Psoas muscle (tissue), 8 donors: Measurements from ENCODE around the gene PTPRK. TPM values are rescaled to one million over a fixed set of nuclear protein-coding genes. Genes with fewer than 3 reads are reported as not detected.

ENCODE experiments used
- ATAC-seq, 4 donors: fragments of 200-7000 bp; cut with Tn5 transposase; one replicate each; pipeline ENCODE4 v1.9.1; 2020; ENCODE audit warnings: moderate library complexity in 3 of 4, mild to moderate bottlenecking in 2 of 4
- DNase-seq, 2 donors: peaks; one replicate each; pipeline ENCODE4 v3.0.0-alpha.2; 2020
- H3K27ac ChIP-seq: fragments of 200-600 bp; one replicate; pipeline ENCODE4 v1.8.0; 2022
- H3K27me3 ChIP-seq, 3 donors: fragments of 200-600 bp in 1 of 3; one replicate each; pipeline versions ENCODE4 v1.6.1 to v1.8.0; 2013 to 2022; ENCODE audit warnings: low read length in 2 of 3, mild to moderate bottlenecking in 2 of 3, moderate library complexity in 1 of 3; ENCODE audit not compliant: insufficient read depth in 3 of 3
- H3K36me3 ChIP-seq, 2 donors: fragments of 200-600 bp in 1 of 2; one replicate each; pipeline versions ENCODE4 v1.6.1 to v1.8.0; 2013 to 2022; ENCODE audit warnings: low read depth in 1 of 2, mild to moderate bottlenecking in 1 of 2, moderate library complexity in 1 of 2; ENCODE audit not compliant: insufficient read depth in 1 of 2
- H3K4me1 ChIP-seq: fragments of 200-600 bp; one replicate; pipeline ENCODE4 v1.8.0; 2022
- H3K4me3 ChIP-seq: fragments of 200-600 bp; one replicate; pipeline ENCODE4 v1.8.0; 2022; ENCODE audit warnings: mild to moderate bottlenecking
- H3K9me3 ChIP-seq: fragments of 200-600 bp; one replicate; pipeline ENCODE4 v1.8.0; 2022
- WGBS, 3 donors: extraction: QIAGEN DNeasy Blood & Tissue Kit; methylation state at CpG; one replicate each; pipeline versions ENCODE4 v1.1.6 to v1.1.7; 2013; 5-methylcytosine and 5-hydroxymethylcytosine counted together
- intact Hi-C, 2 donors: fragments of 100-400 bp; cut with DNase I; formaldehyde crosslinking; loops; one replicate each; pipeline versions ENCODE4 v1.11.0 to v1.14.2; 2022
- polyA plus RNA-seq, 3 donors: library from polyadenylated mRNA; stranded (reverse); fragments of 200-250 nt; gene quantifications; one replicate each; pipeline ENCODE4 v1.2.3, GENCODE V29; 2013
- total RNA-seq, 4 donors: library from RNA; stranded (reverse); fragmentation: NEBNext Ultra II Directional in 2 of 4; extraction: Animal tissue kit (Norgen Biotek cat#: 25700) in 2 of 4; gene quantifications; one replicate each; pipeline versions ENCODE4 v1.2.1 to v1.2.4, GENCODE V29; 2021 to 2023
- TF ChIP-seq, protein P1 (sequence below): fragments of 200-600 bp; IDR thresholded peaks from one replicate; pipeline ENCODE4 v1.8.0; 2022; ENCODE audit warnings: antibody characterized with exemption
- donor health status: healthy with polysubstance abuse.
- donor health status: DM: no; HTN: no; CAD: no; lungs with moderate emphysema.
- donor health status: Bipolar disorder and iron deficiency.
- donor health status: healthy.
- donor health status: DM: yes; HTN: yes; CAD: no.
- donor health status: DM: no; HTN: no; CAD: no.
- donor health status: DM: no; HTN: no; CAD: no.
- donor health status: DM: yes; HTN: yes; CAD: no.

Gene PTPRK
- total and polyA plus RNA-seq, 7 donors, result 3.2 to 10.6 (median 9.1) TPM

DNA sequence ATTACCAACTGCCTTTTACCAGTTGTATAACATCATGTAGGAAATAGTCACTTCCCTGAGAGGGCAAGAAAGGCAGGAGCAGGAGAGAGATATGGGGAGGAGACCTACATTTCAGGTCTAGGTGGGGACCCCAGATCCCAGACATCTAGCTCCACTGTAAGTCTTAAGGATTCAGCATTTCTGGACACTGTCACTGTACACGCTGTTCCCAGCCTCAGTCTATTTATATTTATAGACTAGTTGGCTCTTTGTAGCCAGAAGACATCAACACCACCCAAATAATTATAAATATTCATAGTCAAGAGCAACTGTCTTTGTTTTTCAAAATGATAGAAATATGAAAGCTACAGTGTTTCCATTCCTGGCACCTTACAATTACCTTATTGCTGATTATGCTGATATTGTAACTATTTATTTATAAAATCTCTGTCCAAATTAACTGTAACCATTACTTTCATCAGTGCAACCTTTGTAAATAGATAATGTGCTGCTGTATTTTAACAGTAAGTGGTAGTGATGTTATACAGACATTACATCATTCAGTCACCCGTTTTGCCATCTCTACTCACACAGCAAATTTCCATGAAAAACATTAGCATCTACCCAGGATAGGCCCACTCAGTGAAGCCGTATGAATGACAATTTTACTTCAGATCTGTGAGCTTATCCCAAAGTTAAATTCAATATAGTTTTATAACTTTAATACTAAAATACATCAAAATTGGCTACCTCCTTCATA is 162.8 kb downstream of the PTPRK start:
- Histone ChIP-seq H3K36me3 (no peaks in the 10 kb centered on the region), H3K4me3 (peak overlapping the region; percentile 43), H3K9me3 (no peaks in the 10 kb centered on the region), H3K27me3 (no peaks in the 10 kb centered on the region), H3K27ac (peak overlapping the region; percentile 26), H3K4me1 (peaks cover 23% of the 10 kb centered on the region)
- peak; percentile 63 to 96 (median 84) for ATAC-seq
- TF ChIP-seq, protein P1, sequence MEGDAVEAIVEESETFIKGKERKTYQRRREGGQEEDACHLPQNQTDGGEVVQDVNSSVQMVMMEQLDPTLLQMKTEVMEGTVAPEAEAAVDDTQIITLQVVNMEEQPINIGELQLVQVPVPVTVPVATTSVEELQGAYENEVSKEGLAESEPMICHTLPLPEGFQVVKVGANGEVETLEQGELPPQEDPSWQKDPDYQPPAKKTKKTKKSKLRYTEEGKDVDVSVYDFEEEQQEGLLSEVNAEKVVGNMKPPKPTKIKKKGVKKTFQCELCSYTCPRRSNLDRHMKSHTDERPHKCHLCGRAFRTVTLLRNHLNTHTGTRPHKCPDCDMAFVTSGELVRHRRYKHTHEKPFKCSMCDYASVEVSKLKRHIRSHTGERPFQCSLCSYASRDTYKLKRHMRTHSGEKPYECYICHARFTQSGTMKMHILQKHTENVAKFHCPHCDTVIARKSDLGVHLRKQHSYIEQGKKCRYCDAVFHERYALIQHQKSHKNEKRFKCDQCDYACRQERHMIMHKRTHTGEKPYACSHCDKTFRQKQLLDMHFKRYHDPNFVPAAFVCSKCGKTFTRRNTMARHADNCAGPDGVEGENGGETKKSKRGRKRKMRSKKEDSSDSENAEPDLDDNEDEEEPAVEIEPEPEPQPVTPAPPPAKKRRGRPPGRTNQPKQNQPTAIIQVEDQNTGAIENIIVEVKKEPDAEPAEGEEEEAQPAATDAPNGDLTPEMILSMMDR, result no peak
- WGBS, 3 donors, result 45 to 66% (median 45%) methylated on average over 3 of the region's 3 CpGs
- DNase-seq, result no peak
- intact Hi-C loops, result no loop called here

DNA sequence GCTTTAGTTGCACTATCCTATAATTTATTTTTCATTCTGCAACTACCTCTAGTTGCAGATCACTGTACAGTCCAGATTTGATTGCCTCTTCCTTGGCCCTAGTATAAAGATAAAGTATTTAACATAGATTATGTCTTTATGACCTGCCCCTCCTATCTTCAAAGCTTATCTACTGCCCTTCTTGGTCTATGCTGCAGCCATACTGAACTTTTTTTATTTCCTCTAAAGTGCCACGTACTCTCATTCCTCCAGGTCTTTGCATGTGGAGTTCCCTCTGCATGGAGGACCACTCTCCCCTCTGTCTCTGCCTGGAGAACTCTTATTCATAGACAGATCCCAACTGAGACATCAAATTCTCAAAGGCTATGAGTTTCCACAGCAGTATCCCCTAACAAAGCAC is 168.0 kb downstream of the PTPRK start:
- ATAC-seq (no peak), DNase-seq (no peak)
- Histone ChIP-seq H3K27me3 (no peaks in the 10 kb centered on the region), H3K4me3 (no peak overlapping the region), H3K27ac (no peak overlapping the region), H3K36me3 (no peaks in the 10 kb centered on the region), H3K4me1 (peaks cover 9% of the 10 kb centered on the region), H3K9me3 (no peaks in the 10 kb centered on the region)
- 88 to 100% (median 93%) methylated on average over 1 of the region's 1 CpG for whole genome bisulfite sequencing, 3 donors
- TF ChIP-seq, protein P1, result no peak
- intact Hi-C loops, result no loop called here

- Histone ChIP-seq H3K27me3 (no peaks in the 10 kb centered on the region), H3K27ac (no peak overlapping the region), H3K4me3 (no peak overlapping the region), H3K4me1 (peaks cover 7% of the 10 kb centered on the region), H3K9me3 (no peaks in the 10 kb centered on the region), H3K36me3 (no peaks in the 10 kb centered on the region)
- intact Hi-C loops, result no loop called here
- 97 to 98% (median 98%) methylated on average over 2 of the region's 2 CpGs for WGBS, 3 donors
- TF ChIP-seq, protein P1, result no peak
- DNase-seq, result no peak
- no peak for ATAC-seq
These were observed 169.2 kb downstream of the PTPRK start for GRCh38 chr6:128351255-128351514.

GRCh38 chr6:128350416-128351254 is 169.8 kb downstream of the PTPRK start:
- Histone ChIP-seq H3K27ac (no peak overlapping the region), H3K4me1 (peaks cover 7% of the 10 kb centered on the region), H3K4me3 (no peak overlapping the region), H3K27me3 (no peaks in the 10 kb centered on the region), H3K36me3 (no peaks in the 10 kb centered on the region), H3K9me3 (no peaks in the 10 kb centered on the region)
- TF ChIP-seq, protein P1, result no peak
- WGBS, 3 donors, result 85 to 91% (median 90%) methylated on average over 6 of the region's 6 CpGs
- DNase-seq (no peak), ATAC-seq (peak in 3 of 4 donors; percentile 67 to 82 (median 72))
- intact Hi-C loops, result no loop called here
